ENCODE data around the gene SLC9A9. TPM values are rescaled to one million over a fixed set of nuclear protein-coding genes. Genes with fewer than 3 reads are reported as not detected.

SLC9A9 gene
- total RNA-seq, 1 donor from 2014 or later = 20.4 TPM

- no peaks in the 10 kb centered on the region for H3K9me3 ChIP-seq (ENCODE audit: control insufficient read depth in 3 of 3, low read length in 3 of 3)
- H3K36me3 ChIP-seq (ENCODE audit: control insufficient read depth in 3 of 3, insufficient read depth in 3 of 3, low read length in 3 of 3) = no peaks in the 10 kb centered on the region
- H3K27ac ChIP-seq (ENCODE audit: low read depth, low read length) = no peak overlapping the region
- no peak overlapping the region for H3K4me3 ChIP-seq (ENCODE audit: low read length in 3 of 3)
- no peaks in the 10 kb centered on the region for H3K27me3 ChIP-seq (ENCODE audit: control insufficient read depth in 3 of 3, insufficient read depth in 3 of 3, low read length in 3 of 3)
- H3K4me1 ChIP-seq (ENCODE audit: control insufficient read depth in 3 of 3, insufficient read depth in 3 of 3, low read length in 3 of 3) = peaks cover 0 to 3% (median 0%) of the 10 kb centered on the region in 3 donors
- H3K9ac ChIP-seq (ENCODE audit: low read depth in 1 of 3, low read length in 3 of 3) = no peak overlapping the region
Measured at GRCh38 chr3:143648218-143648617, 200.1 kb downstream of the SLC9A9 start.

GRCh38 chr3:143644370-143645089, 203.7 kb downstream of the SLC9A9 start:
- Histone ChIP-seq H3K9ac (ENCODE audit: low read depth in 1 of 3, low read length in 3 of 3) (no peak overlapping the region), H3K27me3 (ENCODE audit: control insufficient read depth in 3 of 3, insufficient read depth in 3 of 3, low read length in 3 of 3) (no peaks in the 10 kb centered on the region), H3K9me3 (ENCODE audit: control insufficient read depth in 3 of 3, low read length in 3 of 3) (no peaks in the 10 kb centered on the region), H3K4me3 (ENCODE audit: low read length in 3 of 3) (no peak overlapping the region), H3K27ac (ENCODE audit: low read depth, low read length) (no peak overlapping the region), H3K36me3 (ENCODE audit: control insufficient read depth in 3 of 3, insufficient read depth in 3 of 3, low read length in 3 of 3) (no peaks in the 10 kb centered on the region), H3K4me1 (ENCODE audit: control insufficient read depth in 3 of 3, insufficient read depth in 3 of 3, low read length in 3 of 3) (peaks cover 0 to 3% (median 0%) of the 10 kb centered on the region in 3 donors)

- no peak overlapping the region for H3K9ac ChIP-seq (ENCODE audit: low read depth in 1 of 3, low read length in 3 of 3)
Measured at GRCh38 chr3:143643905-143644304, 204.4 kb downstream of the SLC9A9 start.

DNA sequence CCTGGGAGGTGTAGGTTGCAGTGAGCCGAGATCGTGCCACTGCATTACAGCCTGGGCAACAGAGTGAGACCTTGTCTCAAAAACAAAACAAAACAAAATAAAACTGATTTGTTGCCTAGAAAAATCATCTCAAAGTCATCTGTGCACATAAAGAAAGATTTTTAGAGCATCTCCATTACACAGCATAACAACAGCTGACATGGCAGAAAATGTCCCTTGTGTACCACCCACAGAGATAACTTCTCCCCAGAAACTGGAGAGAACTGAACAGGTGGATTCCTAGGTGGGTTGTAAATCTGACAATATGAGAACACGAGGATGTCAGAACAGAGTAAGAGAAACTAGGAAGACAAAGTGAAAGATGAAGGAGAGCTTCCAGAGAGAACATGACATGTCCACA, 207.5 kb downstream of the SLC9A9 start:
- Histone ChIP-seq H3K27ac (ENCODE audit: low read depth, low read length) (no peak overlapping the region), H3K9me3 (ENCODE audit: control insufficient read depth in 3 of 3, low read length in 3 of 3) (peaks cover 0 to 2% (median 2%) of the 10 kb centered on the region in 3 donors), H3K4me1 (ENCODE audit: control insufficient read depth in 3 of 3, insufficient read depth in 3 of 3, low read length in 3 of 3) (peaks cover 0 to 3% (median 0%) of the 10 kb centered on the region in 3 donors), H3K4me3 (ENCODE audit: low read length in 3 of 3) (no peak overlapping the region), H3K9ac (ENCODE audit: low read depth in 1 of 3, low read length in 3 of 3) (no peak overlapping the region), H3K27me3 (ENCODE audit: control insufficient read depth in 3 of 3, insufficient read depth in 3 of 3, low read length in 3 of 3) (no peaks in the 10 kb centered on the region), H3K36me3 (ENCODE audit: control insufficient read depth in 3 of 3, insufficient read depth in 3 of 3, low read length in 3 of 3) (no peaks in the 10 kb centered on the region)

More at GRCh38 chr3:143643905-143644304, 204.4 kb downstream of the SLC9A9 start:
- Histone ChIP-seq H3K4me3 (ENCODE audit: low read length in 3 of 3) (no peak overlapping the region), H3K4me1 (ENCODE audit: control insufficient read depth in 3 of 3, insufficient read depth in 3 of 3, low read length in 3 of 3) (peaks cover 0 to 3% (median 0%) of the 10 kb centered on the region in 3 donors), H3K36me3 (ENCODE audit: control insufficient read depth in 3 of 3, insufficient read depth in 3 of 3, low read length in 3 of 3) (no peaks in the 10 kb centered on the region), H3K27ac (ENCODE audit: low read depth, low read length) (no peak overlapping the region), H3K27me3 (ENCODE audit: control insufficient read depth in 3 of 3, insufficient read depth in 3 of 3, low read length in 3 of 3) (no peaks in the 10 kb centered on the region), H3K9me3 (ENCODE audit: control insufficient read depth in 3 of 3, low read length in 3 of 3) (no peaks in the 10 kb centered on the region)

DNA sequence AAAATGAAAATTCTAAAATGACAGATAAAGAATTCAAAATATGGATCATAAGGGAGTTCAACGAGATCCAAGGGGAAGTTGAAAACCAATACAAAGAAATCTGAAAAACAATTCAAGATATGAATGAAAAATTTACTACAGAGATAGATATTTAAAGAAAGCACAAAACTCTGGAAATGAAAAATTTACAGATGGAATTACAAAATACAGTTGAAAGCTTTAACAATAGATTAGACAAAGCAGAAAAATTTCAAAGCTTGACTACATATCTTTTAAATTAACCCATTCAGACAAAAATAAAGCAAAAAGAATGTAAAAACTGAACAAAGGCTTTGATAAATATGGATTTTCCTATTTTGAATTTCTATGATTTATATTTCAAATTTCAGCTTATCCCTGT, 211.1 kb downstream of the SLC9A9 start:
- Histone ChIP-seq H3K9me3 (ENCODE audit: control insufficient read depth in 3 of 3, low read length in 3 of 3) (peaks cover 0 to 2% (median 2%) of the 10 kb centered on the region in 3 donors), H3K27ac (ENCODE audit: low read depth, low read length) (no peak overlapping the region), H3K36me3 (ENCODE audit: control insufficient read depth in 3 of 3, insufficient read depth in 3 of 3, low read length in 3 of 3) (no peaks in the 10 kb centered on the region), H3K4me1 (ENCODE audit: control insufficient read depth in 3 of 3, insufficient read depth in 3 of 3, low read length in 3 of 3) (no peaks in the 10 kb centered on the region), H3K9ac (ENCODE audit: low read depth in 1 of 3, low read length in 3 of 3) (no peak overlapping the region), H3K27me3 (ENCODE audit: control insufficient read depth in 3 of 3, insufficient read depth in 3 of 3, low read length in 3 of 3) (no peaks in the 10 kb centered on the region), H3K4me3 (ENCODE audit: low read length in 3 of 3) (no peak overlapping the region)

DNA sequence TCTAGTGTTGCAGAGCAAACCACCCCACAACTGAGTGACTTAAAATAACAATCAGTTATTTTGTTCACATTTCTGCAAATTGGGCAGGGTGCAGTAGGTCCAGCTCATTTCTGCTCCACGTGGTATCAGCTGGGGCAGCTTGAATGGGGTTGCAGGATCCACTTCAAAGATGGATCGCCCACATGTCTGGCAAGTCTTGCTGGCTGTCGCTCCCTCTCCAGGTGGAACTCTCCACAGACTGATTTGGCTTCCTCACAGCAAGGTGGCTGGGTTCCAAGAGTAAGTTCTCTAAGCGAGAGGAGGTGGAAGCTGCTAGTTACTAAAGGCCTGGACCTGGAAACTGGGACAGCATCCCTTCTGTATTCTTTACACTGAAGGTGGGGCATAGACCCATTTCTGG, 213.3 kb downstream of the SLC9A9 start:
- peaks cover 0 to 2% (median 2%) of the 10 kb centered on the region in 3 donors for H3K9me3 ChIP-seq (ENCODE audit: control insufficient read depth in 3 of 3, low read length in 3 of 3)
- H3K4me3 ChIP-seq (ENCODE audit: low read length in 3 of 3) = no peak overlapping the region
- no peak overlapping the region for H3K9ac ChIP-seq (ENCODE audit: low read depth in 1 of 3, low read length in 3 of 3)
- H3K27ac ChIP-seq (ENCODE audit: low read depth, low read length) = no peak overlapping the region
- no peaks in the 10 kb centered on the region for H3K27me3 ChIP-seq (ENCODE audit: control insufficient read depth in 3 of 3, insufficient read depth in 3 of 3, low read length in 3 of 3)
- no peaks in the 10 kb centered on the region for H3K36me3 ChIP-seq (ENCODE audit: control insufficient read depth in 3 of 3, insufficient read depth in 3 of 3, low read length in 3 of 3)
- no peaks in the 10 kb centered on the region for H3K4me1 ChIP-seq (ENCODE audit: control insufficient read depth in 3 of 3, insufficient read depth in 3 of 3, low read length in 3 of 3)

DNA sequence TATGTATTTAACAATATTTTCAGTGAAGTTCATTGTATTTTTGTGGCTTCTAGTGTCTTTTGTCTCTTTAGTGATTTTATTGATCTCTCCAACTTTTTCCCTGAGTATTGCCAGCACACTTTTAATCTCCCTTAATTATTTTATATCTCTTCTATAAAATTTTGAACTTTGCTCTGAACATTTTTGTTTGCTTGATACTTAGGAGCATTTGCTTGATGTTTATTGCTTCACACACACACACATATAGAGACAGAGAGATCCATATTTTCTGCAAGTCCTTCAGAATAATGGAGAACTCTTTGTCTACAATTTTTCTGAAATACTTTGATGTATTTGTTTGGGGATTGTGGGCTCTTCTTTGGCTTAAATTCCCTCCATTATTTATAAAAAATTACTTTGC, 213.8 kb downstream of the SLC9A9 start:
- Histone ChIP-seq H3K9me3 (ENCODE audit: control insufficient read depth in 3 of 3, low read length in 3 of 3) (peaks cover 0 to 2% (median 2%) of the 10 kb centered on the region in 3 donors), H3K4me1 (ENCODE audit: control insufficient read depth in 3 of 3, insufficient read depth in 3 of 3, low read length in 3 of 3) (no peaks in the 10 kb centered on the region), H3K4me3 (ENCODE audit: low read length in 3 of 3) (no peak overlapping the region), H3K27ac (ENCODE audit: low read depth, low read length) (no peak overlapping the region), H3K36me3 (ENCODE audit: control insufficient read depth in 3 of 3, insufficient read depth in 3 of 3, low read length in 3 of 3) (no peaks in the 10 kb centered on the region), H3K27me3 (ENCODE audit: control insufficient read depth in 3 of 3, insufficient read depth in 3 of 3, low read length in 3 of 3) (no peaks in the 10 kb centered on the region), H3K9ac (ENCODE audit: low read depth in 1 of 3, low read length in 3 of 3) (no peak overlapping the region)

DNA sequence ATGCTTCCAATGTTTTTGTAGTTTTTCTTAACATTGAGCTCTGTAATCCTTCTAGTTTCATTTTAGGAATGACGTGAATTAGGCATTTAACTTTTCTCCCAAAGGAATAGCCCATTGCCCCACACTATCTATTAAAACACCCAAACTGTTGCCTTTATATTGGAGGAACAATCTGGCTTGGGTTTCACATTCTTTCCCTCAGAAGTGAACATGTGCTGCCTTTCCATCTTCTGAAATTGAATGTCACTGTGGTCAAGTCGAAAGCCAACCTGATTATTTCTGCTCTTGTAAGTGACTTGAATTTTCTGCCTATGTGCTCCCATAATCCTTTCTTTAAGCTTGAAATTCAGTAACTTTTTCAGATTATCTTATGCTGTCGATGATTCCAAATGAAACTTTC, 214.5 kb downstream of the SLC9A9 start:
- H3K9ac ChIP-seq (ENCODE audit: low read depth in 1 of 3, low read length in 3 of 3) = no peak overlapping the region

DNA sequence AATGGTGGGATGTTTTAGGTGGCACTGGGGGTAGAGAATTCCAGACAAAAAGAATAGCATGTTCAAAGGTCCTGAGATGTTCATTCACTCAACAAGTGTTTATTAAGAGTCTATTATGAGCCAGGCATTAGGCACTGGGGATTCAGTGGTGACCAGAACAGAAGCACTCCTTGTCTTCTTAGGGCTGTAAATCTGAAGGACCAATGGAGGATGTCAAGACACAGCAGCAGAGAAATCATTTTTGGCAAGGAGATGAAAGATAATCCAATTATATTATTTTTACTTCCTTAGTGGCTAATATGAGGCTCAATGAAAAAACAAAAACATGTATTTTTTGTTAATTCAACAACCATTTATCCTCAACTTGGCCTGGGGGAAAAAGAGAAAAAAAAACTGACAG, 218.5 kb downstream of the SLC9A9 start:
- no peaks in the 10 kb centered on the region for H3K9me3 ChIP-seq (ENCODE audit: control insufficient read depth in 3 of 3, low read length in 3 of 3)
- no peak overlapping the region for H3K9ac ChIP-seq (ENCODE audit: low read depth in 1 of 3, low read length in 3 of 3)
- no peaks in the 10 kb centered on the region for H3K4me1 ChIP-seq (ENCODE audit: control insufficient read depth in 3 of 3, insufficient read depth in 3 of 3, low read length in 3 of 3)
- H3K4me3 ChIP-seq (ENCODE audit: low read length in 3 of 3) = no peak overlapping the region
- no peak overlapping the region for H3K27ac ChIP-seq (ENCODE audit: low read depth, low read length)
- peaks cover 0 to 3% (median 0%) of the 10 kb centered on the region in 3 donors for H3K36me3 ChIP-seq (ENCODE audit: control insufficient read depth in 3 of 3, insufficient read depth in 3 of 3, low read length in 3 of 3)
- no peaks in the 10 kb centered on the region for H3K27me3 ChIP-seq (ENCODE audit: control insufficient read depth in 3 of 3, insufficient read depth in 3 of 3, low read length in 3 of 3)

More for the DNA sequence above, 214.5 kb downstream of the SLC9A9 start:
- Histone ChIP-seq H3K9me3 (ENCODE audit: control insufficient read depth in 3 of 3, low read length in 3 of 3) (peaks cover 0 to 2% (median 2%) of the 10 kb centered on the region in 3 donors), H3K27ac (ENCODE audit: low read depth, low read length) (no peak overlapping the region), H3K36me3 (ENCODE audit: control insufficient read depth in 3 of 3, insufficient read depth in 3 of 3, low read length in 3 of 3) (no peaks in the 10 kb centered on the region), H3K4me3 (ENCODE audit: low read length in 3 of 3) (no peak overlapping the region), H3K27me3 (ENCODE audit: control insufficient read depth in 3 of 3, insufficient read depth in 3 of 3, low read length in 3 of 3) (no peaks in the 10 kb centered on the region), H3K4me1 (ENCODE audit: control insufficient read depth in 3 of 3, insufficient read depth in 3 of 3, low read length in 3 of 3) (no peaks in the 10 kb centered on the region)

- H3K36me3 ChIP-seq (ENCODE audit: control insufficient read depth in 3 of 3, insufficient read depth in 3 of 3, low read length in 3 of 3) = peaks cover 0 to 3% (median 0%) of the 10 kb centered on the region in 3 donors
- no peak overlapping the region for H3K27ac ChIP-seq (ENCODE audit: low read depth, low read length)
- H3K4me1 ChIP-seq (ENCODE audit: control insufficient read depth in 3 of 3, insufficient read depth in 3 of 3, low read length in 3 of 3) = no peaks in the 10 kb centered on the region
- no peaks in the 10 kb centered on the region for H3K27me3 ChIP-seq (ENCODE audit: control insufficient read depth in 3 of 3, insufficient read depth in 3 of 3, low read length in 3 of 3)
- H3K9me3 ChIP-seq (ENCODE audit: control insufficient read depth in 3 of 3, low read length in 3 of 3) = no peaks in the 10 kb centered on the region
- H3K9ac ChIP-seq (ENCODE audit: low read depth in 1 of 3, low read length in 3 of 3) = no peak overlapping the region
- no peak overlapping the region for H3K4me3 ChIP-seq (ENCODE audit: low read length in 3 of 3)
Measured at GRCh38 chr3:143628971-143629370, 219.3 kb downstream of the SLC9A9 start.
